GM19468 (cell line): ENCODE results near the gene APBB2.

ENCODE experiments used
- ATAC-seq: cut with Tn5 transposase; IDR thresholded peaks from one replicate; pipeline ENCODE4 v1.9.1; 2021; ENCODE audit warnings: mild to moderate bottlenecking, moderate library complexity, moderate number of reproducible peaks; ENCODE audit not compliant: unreplicated experiment; ENCODE audit errors: extremely low read depth

The APBB2 gene

GRCh38 chr4:40845154-40845835 is 369.0 kb downstream of the APBB2 start:
- ATAC-seq, result no peak

DNA sequence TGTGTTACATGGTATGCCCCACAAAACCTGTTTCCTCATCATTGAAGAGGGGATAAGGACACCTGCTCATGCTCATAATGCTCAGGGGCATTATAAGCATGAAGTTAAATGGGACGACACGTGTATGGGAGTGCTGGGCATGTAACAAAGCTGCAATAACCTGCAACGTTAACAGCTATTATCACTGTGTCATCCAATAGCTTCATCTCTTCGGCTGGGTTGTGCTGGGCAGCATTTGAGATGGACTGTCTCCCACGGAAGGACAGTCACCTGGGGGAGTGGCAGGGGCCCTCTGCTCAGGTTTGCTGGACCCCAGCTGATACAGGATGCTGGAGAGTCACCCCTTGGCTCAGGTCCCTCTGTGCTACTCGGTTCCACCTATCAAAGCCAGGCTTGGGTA is 370.1 kb downstream of the APBB2 start:
- ATAC-seq, result no peak

GRCh38 chr4:40843696-40844095 is 370.6 kb downstream of the APBB2 start:
- ATAC-seq, result no peak

DNA sequence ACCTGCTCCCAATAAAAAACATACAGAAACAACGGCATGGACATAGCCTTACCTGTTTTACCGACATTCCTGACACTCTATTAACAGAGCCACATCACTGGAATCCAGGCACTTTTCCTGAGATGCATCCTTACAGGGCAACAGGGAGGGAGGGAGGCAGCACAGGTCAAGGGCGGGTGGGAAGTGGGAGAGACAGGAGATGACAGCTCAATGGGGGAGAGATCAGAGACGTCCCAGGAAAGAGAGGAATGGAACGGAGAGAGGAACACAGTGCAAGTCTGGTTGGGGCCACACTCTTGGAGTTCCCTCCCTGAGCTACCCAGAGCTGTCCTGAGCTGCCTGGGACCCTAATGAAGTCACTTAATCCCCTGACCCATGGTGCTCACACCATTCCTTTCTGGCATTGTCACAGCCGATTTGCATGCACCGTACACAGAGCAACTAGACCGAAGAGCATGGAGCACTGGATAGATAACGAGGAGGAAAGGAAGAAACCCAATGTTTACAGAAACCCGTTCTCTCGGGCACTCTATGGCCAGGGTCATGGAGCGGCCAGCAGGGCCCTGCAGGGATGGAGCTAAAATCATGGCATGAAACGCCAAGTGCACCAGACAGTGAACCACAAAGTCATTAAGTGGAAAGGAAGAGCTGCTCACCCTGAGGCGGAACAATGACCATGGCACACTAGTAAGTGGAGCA is 371.5 kb downstream of the APBB2 start:
- no peak for ATAC-seq

DNA sequence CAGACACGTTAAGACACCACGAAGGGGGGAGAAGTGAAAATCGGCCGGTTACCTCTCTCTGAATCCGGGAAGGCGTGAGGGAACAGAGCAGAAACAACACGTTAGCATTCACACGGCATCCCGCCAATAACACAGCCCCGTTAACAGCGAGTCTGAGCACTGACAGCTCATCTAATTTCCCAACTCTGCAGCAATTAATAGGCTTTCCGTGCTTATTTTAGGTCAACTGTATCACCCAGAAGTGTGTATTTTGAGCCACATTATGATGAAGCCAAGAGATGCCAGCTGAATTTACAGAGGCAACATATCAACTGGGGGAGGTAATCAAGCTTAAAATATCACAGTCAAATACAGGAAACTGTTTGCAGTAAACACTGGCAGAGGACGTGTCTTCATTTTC is 372.0 kb downstream of the APBB2 start:
- ATAC-seq, result no peak

GRCh38 chr4:40840985-40841571 is 373.3 kb downstream of the APBB2 start:
- ATAC-seq, result no peak

DNA sequence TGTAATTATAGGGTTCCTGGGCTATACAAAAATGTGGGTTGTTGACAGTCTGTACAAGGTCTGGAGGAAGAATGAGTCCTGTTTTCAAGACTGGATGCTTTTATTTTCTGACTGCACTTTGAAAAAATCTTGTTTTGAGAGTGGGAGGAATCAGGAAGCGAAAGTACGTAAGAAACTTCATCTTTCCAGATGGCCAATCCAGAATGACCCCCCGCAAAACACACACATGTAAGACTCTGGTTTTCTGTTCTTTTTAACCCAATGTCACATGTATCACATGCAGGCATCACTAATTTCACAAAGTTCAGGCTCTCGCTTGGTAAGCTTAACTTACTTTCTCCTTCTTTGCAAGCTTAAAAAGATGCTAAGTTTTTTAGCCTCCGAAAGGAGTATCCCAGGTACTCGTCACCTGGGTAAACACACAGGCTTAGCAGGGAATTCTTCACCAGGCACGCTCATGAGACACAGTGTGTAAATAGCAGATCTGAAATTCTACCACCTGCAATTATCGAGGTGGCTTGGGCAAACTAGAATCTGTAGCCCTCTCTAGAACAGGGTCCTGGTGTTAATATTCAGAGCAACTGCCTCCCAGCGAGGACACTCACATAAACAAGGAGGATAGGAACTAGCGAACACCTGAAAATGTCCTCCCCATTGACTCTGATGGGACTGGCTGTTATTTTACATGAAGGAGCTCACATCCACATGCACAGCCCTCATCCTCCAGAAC is 373.9 kb downstream of the APBB2 start:
- no peak for ATAC-seq

DNA sequence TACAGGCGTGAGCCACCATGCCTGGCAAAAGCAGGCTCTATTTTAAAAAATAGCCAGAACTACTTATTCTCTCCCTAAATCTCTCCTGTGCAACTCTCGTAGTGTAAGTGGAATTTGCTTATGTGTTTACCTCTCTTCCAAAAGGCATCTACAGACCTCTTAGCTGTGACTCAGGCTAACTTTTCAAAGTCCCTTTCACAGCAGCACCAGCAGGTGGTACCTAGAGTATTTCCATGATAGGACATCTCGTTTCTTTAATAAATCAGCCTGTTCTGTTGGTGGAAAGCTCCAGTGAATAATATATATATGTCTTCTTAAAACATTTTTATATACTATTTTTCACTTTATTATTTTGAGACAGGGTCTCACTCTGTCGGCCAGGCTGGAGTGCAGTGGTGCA is 375.6 kb downstream of the APBB2 start:
- ATAC-seq, result no peak

DNA sequence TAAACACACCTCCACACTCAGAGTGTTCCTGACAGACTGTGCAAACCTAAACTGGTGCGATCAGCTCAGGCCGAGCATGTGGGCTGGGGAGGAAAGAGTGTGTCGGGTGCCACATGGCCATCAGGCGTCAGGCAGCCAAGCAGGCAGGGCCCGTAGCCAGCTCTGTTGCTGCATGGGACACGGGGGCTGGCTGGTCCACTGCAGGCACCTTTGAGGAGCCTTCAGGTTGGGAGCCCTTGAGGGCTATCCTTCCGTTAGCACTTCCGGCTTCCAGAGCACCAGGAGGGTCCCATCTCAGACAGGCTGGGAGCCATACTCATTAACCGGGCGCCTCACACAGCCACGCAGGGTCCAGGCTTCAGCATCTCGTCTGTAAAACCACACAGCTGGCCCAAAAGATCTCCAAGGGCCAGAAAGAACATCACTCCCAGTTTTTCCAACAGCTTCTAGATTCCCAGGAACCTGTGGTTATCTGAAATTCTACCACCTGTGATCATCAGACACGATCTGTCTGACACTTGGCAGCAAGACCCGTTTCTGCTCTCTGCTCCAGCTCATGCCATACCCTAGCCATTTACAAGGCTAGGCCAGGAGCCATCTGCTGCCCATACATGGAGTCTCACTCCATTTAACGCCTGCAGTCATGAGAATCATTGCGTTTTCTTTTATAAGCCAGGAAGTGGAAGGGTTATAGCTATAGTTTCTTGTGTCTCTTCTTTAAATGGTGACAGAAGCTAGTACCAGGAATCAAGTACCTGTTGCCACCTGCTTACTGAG is 377.1 kb downstream of the APBB2 start:
- ATAC-seq, result no peak

- no peak for ATAC-seq
Observed at GRCh38 chr4:40833212-40833611, 381.1 kb downstream of the APBB2 start.

- ATAC-seq, result no peak
Observed at GRCh38 chr4:40832175-40832574, 382.2 kb downstream of the APBB2 start.

- no peak for ATAC-seq
Observed at GRCh38 chr4:40831146-40831907, 383.0 kb downstream of the APBB2 start.

GRCh38 chr4:40829586-40829985 is 384.8 kb downstream of the APBB2 start:
- ATAC-seq, result no peak

DNA sequence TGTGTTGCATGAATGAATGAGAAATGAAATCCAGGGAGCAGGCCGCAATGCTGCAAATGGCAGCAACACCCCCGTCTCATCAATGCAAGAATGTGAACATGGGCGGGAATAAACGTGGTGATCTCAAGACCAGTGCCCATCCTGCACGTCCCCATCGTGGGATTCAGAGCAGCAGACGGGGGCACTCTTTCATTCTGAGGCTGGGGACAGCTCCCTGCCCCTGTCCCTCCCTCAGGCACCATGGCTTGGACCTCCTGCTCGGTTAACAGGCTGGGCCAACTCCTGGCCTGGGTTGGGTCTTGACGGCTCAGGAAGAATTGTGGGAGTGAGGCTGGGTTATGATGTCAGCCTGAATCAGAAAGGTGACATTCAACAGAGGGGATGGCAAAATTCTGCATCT is 385.7 kb downstream of the APBB2 start:
- ATAC-seq, result no peak

DNA sequence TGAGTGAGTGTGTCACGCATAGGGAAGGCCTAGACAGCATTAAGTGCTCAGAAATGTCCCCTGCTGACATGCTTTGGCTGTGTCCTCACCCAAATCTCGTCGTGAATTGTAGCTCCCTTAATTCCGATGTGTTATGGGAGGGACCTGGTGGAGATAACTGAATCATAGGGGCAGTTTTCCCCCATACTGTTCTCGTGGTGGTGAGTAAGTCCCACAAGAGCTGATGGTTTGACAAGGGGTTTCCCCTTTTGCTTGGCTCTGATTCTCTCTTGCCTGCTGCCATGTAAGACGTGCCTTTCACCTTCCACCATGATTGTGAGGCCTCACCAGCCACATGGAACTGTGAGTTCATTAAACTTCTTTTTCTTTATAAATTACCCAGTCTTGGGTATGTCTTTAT is 386.6 kb downstream of the APBB2 start:
- no peak for ATAC-seq

- no peak for ATAC-seq
Observed at GRCh38 chr4:40826821-40827220, 387.5 kb downstream of the APBB2 start.

- no peak for ATAC-seq
Observed at GRCh38 chr4:40825014-40825838, 389.1 kb downstream of the APBB2 start.

- ATAC-seq, result no peak
Observed at GRCh38 chr4:40822420-40823166, 391.7 kb downstream of the APBB2 start.
